GM21786 (cell line): ENCODE data around the gene LYZ.
"Not testable (repeated sequence)": the region's sequence is repeated elsewhere in the genome, so short reads cannot be mapped to it uniquely, and the experiment has no call there.

ENCODE experiments used
- ATAC-seq: cut with Tn5 transposase; IDR thresholded peaks from one replicate; pipeline ENCODE4 v1.9.1; 2021; ENCODE audit not compliant: unreplicated experiment

Gene LYZ

GRCh38 chr12:69348162-69348938 is at the start of gene LYZ:
TSS of gene LYZ (plus strand) at chr12:69348381. CDS start at chr12:69348409, 28 bp downstream.
- no peak for ATAC-seq

- ATAC-seq: no peak
These were observed 49.2 kb upstream of the LYZ start for GRCh38 chr12:69298947-69299346.

GRCh38 chr12:69304284-69304683 is 43.9 kb upstream of the LYZ start:
- no peak for ATAC-seq

GRCh38 chr12:69309461-69309860 is 38.7 kb upstream of the LYZ start:
- ATAC-seq: no peak

GRCh38 chr12:69313209-69313608 is 35.0 kb upstream of the LYZ start:
- no peak for ATAC-seq

- ATAC-seq: not testable (repeated sequence)
These were observed 31.4 kb upstream of the LYZ start for GRCh38 chr12:69316784-69317183.

- ATAC-seq: not testable (repeated sequence)
These were observed 30.9 kb upstream of the LYZ start for GRCh38 chr12:69317233-69317632.

GRCh38 chr12:69318225-69318624 is 30.0 kb upstream of the LYZ start:
- no peak for ATAC-seq

- ATAC-seq: no peak
These were observed 26.8 kb upstream of the LYZ start for GRCh38 chr12:69321351-69321750.

- peak; percentile 91 for ATAC-seq
These were observed 23.2 kb upstream of the LYZ start for GRCh38 chr12:69324797-69325466.

- ATAC-seq: no peak
These were observed 19.8 kb upstream of the LYZ start for GRCh38 chr12:69328426-69328825.

GRCh38 chr12:69329669-69330428 is 18.3 kb upstream of the LYZ start:
- no peak for ATAC-seq

GRCh38 chr12:69330475-69331473 is 17.4 kb upstream of the LYZ start:
- ATAC-seq: peak; percentile 72

GRCh38 chr12:69331519-69331908 is 16.7 kb upstream of the LYZ start:
- ATAC-seq: no peak

- ATAC-seq: no peak
These were observed 16.1 kb upstream of the LYZ start for GRCh38 chr12:69331909-69332684.

- no peak for ATAC-seq
These were observed 15.3 kb upstream of the LYZ start for GRCh38 chr12:69332815-69333358.

- ATAC-seq: no peak
These were observed 14.0 kb upstream of the LYZ start for GRCh38 chr12:69334158-69334557.

- ATAC-seq: no peak
These were observed 10.7 kb upstream of the LYZ start for GRCh38 chr12:69337311-69338090.
